Prostate gland (tissue), 2 donors: Measurements from ENCODE around the gene DXO.

Source experiments
- CTCF ChIP-seq, 4 experiments: fragments of 200-600 bp in 2 of 4; fragments of 450-650 bp in 2 of 4; sonication (generic) in 2 of 4; IDR thresholded peaks; 1 replicate in 3 of 4; 2 replicates in 1 of 4; pipeline ENCODE4 v1.5.1; 2016 to 2019; ENCODE audit warnings: antibody characterized with exemption in 4 of 4, mild to moderate bottlenecking in 2 of 4, moderate library complexity in 2 of 4
- POLR2AphosphoS5 ChIP-seq: sonication (generic); formaldehyde crosslinking; IDR thresholded peaks from one replicate; pipeline ENCODE4 v1.6.1; 2017; ENCODE audit warnings: antibody characterized with exemption

- TF ChIP-seq CTCF (IDR thresholded peaks at IDR 0.05) (no peak), POLR2AphosphoS5 (no peak)
Observed at GRCh38 chr6:31948306-31948705, 23.6 kb downstream of the DXO start.
